ENCODE results near the gene ANKRD28. TPM values are rescaled to one million over a fixed set of nuclear protein-coding genes. Genes with fewer than 3 reads are reported as not detected.

Gene ANKRD28
- total and polyA plus RNA-seq, 9 of the 15 experiments (the other 6 are each of a cell fraction or from before 2014, with no cell fraction given) = 11.7 to 66.0 (median 36.7) TPM

DNA sequence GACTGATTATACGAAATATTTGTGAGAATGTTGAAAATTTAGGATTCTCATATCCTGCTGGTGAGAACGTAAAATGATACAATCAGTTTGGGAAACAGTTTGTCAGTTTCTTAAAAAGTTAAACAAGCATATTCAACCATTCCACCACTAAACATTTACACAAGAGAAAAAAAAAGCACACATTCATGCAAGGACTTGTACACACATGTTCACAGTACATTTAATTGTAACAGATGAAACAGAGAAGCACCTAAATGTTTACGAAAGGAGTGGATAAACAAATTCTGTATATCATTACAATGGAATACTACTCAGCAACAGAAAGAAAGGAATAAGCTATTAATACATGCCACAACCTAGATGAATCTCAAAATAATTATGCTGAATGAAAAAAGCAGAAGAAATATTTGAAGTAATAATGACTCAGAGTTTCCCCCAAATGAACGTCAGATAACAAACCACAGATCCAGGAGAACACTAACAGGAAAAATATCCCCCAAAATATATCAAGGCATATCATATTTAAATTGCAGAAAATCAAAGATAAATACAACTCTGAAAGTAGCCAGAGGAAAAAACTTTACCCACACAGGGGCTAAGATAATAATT, 14.3 kb downstream of the ANKRD28 start:
- POLR2A ChIA-PET = interaction anchor here (1.0 to 1.1 kb wide), 2 partner anchors 14 to 18 kb away, joined by 3 read pairs; no protein-coding TSS in a partner anchor
- Histone ChIP-seq H3K27me3 (ENCODE audit: control insufficient read depth in 2 of 2, insufficient read depth in 2 of 2, low read length in 2 of 2) (no peaks in the 10 kb centered on the region), H3K4me3 (no peak overlapping the region), H3K27ac (ENCODE audit: extremely low read depth, low read depth, low read length) (no peak overlapping the region), H4K20me1 (replicated peaks; ENCODE audit: control insufficient read depth, insufficient read depth, low read length) (peaks cover 5% of the 10 kb centered on the region; the same call in 1 of the 2 replicates), H3K4me2 (ENCODE audit: insufficient read depth, low read length) (no peak overlapping the region), H2AFZ (ENCODE audit: low read depth, low read length) (no peak overlapping the region), H3K36me3 (ENCODE audit: control insufficient read depth, insufficient read depth, low read length) (peaks cover 6% of the 10 kb centered on the region; the same call in 1 of the 3 replicates), H3K9me1 (ENCODE audit: control insufficient read depth, insufficient read depth, low read length) (no peaks in the 10 kb centered on the region), H3K4me1 (replicated peaks in 1 of 2; ENCODE audit: control insufficient read depth in 2 of 2, insufficient read depth in 2 of 2, low read length in 2 of 2) (peaks cover 0 to 10% of the 10 kb centered on the region in 2 experiments; a peak in 3 of 5 replicates), H3K9me3 (replicated peaks; ENCODE audit: control insufficient read depth, insufficient read depth, low read depth, low read length) (no peaks in the 10 kb centered on the region), H3K9ac (ENCODE audit: insufficient read depth in 1 of 2, low read depth in 2 of 2, low read length in 2 of 2) (no peak overlapping the region; a peak in 1 of 4 replicates), H3K79me2 (ENCODE audit: control insufficient read depth, insufficient read depth, low read length) (peaks cover 76% of the 10 kb centered on the region)
- intact Hi-C loops (cut with micrococcal nuclease) (no loop called here), in situ Hi-C loops (cut with MboI) (no loop called here)
- no peak for FAIRE-seq
- no peak for DNase-seq (ENCODE audit: extremely low read depth in 1 of 4, low spot score in 3 of 4)
- no TSS peak for BruUV-seq (replicated peaks)
- no peak for ATAC-seq
- CTCF ChIA-PET (ENCODE audit: low intra/inter-chr PET ratio) = no interaction called here
- 48% methylated on average over 4 of the region's 4 CpGs for WGBS (ENCODE audit: insufficient coverage, low coverage, missing lambda C conversion rate)
- TF ChIP-seq MBD2 (IDR thresholded peaks at IDR 0.05; ENCODE audit: borderline replicate concordance, low read depth) (no peak), NFE2L1 (tag; IDR thresholded peaks at IDR 0.05; ENCODE audit: borderline replicate concordance, low read depth) (no peak), CHCHD3 (CRISPR knock-in tag; IDR thresholded peaks at IDR 0.05) (no peak), SMARCE1 (IDR thresholded peaks at IDR 0.05) (peak; percentile 89), SMARCC2 (IDR thresholded peaks at IDR 0.05; ENCODE audit: low read depth) (peak; percentile 60), JUN (IDR thresholded peaks at IDR 0.05; ENCODE audit: borderline replicate concordance, low read depth, low read length) (0 out of 2 replicates have a peak, but pooled peaks have one; percentile 31), JUN (CRISPR knock-in tag; IDR thresholded peaks at IDR 0.05; ENCODE audit: borderline replicate concordance) (no peak), HDGF (IDR thresholded peaks at IDR 0.05) (no peak), ZNF707 (CRISPR knock-in tag; conservative IDR thresholded peaks at IDR 0.05) (no peak), ARID1B (IDR thresholded peaks at IDR 0.05) (peak; percentile 58; the same call in 1 of the 2 replicates), STAT5B (CRISPR knock-in tag; IDR thresholded peaks at IDR 0.05) (no peak), RFX1 (IDR thresholded peaks at IDR 0.05) (no peak), DPF2 (IDR thresholded peaks at IDR 0.05) (peak; percentile 66)
- TF ChIP-seq, protein P1, sequence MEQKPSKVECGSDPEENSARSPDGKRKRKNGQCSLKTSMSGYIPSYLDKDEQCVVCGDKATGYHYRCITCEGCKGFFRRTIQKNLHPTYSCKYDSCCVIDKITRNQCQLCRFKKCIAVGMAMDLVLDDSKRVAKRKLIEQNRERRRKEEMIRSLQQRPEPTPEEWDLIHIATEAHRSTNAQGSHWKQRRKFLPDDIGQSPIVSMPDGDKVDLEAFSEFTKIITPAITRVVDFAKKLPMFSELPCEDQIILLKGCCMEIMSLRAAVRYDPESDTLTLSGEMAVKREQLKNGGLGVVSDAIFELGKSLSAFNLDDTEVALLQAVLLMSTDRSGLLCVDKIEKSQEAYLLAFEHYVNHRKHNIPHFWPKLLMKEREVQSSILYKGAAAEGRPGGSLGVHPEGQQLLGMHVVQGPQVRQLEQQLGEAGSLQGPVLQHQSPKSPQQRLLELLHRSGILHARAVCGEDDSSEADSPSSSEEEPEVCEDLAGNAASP (IDR thresholded peaks at IDR 0.05) = no peak
- TF ChIP-seq, protein P2, sequence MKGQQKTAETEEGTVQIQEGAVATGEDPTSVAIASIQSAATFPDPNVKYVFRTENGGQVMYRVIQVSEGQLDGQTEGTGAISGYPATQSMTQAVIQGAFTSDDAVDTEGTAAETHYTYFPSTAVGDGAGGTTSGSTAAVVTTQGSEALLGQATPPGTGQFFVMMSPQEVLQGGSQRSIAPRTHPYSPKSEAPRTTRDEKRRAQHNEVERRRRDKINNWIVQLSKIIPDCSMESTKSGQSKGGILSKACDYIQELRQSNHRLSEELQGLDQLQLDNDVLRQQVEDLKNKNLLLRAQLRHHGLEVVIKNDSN (CRISPR knock-in tag; IDR thresholded peaks at IDR 0.05) = no peak
- TF ChIP-seq, protein P3, sequence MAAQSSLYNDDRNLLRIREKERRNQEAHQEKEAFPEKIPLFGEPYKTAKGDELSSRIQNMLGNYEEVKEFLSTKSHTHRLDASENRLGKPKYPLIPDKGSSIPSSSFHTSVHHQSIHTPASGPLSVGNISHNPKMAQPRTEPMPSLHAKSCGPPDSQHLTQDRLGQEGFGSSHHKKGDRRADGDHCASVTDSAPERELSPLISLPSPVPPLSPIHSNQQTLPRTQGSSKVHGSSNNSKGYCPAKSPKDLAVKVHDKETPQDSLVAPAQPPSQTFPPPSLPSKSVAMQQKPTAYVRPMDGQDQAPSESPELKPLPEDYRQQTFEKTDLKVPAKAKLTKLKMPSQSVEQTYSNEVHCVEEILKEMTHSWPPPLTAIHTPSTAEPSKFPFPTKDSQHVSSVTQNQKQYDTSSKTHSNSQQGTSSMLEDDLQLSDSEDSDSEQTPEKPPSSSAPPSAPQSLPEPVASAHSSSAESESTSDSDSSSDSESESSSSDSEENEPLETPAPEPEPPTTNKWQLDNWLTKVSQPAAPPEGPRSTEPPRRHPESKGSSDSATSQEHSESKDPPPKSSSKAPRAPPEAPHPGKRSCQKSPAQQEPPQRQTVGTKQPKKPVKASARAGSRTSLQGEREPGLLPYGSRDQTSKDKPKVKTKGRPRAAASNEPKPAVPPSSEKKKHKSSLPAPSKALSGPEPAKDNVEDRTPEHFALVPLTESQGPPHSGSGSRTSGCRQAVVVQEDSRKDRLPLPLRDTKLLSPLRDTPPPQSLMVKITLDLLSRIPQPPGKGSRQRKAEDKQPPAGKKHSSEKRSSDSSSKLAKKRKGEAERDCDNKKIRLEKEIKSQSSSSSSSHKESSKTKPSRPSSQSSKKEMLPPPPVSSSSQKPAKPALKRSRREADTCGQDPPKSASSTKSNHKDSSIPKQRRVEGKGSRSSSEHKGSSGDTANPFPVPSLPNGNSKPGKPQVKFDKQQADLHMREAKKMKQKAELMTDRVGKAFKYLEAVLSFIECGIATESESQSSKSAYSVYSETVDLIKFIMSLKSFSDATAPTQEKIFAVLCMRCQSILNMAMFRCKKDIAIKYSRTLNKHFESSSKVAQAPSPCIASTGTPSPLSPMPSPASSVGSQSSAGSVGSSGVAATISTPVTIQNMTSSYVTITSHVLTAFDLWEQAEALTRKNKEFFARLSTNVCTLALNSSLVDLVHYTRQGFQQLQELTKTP (IDR thresholded peaks at IDR 0.05; ENCODE audit: low read depth in 1 of 2, partially characterized antibody in 2 of 2) = no peak

All from K562 (cell line).